H9 (cell line): ENCODE measurements around the gene C11orf71. TPM values are rescaled to one million over a fixed set of nuclear protein-coding genes. Genes with fewer than 3 reads are reported as not detected.

Source experiments
- DNase-seq: peaks from one replicate; pipeline ENCODE4 v3.0.0-alpha.2; 2017
- H2AFZ ChIP-seq: one replicate; pipeline ENCODE4 v1.6.1; 2013; ENCODE audit warnings: mild to moderate bottlenecking, low read length, control low read depth, moderate library complexity
- H2AK5ac ChIP-seq: 2 replicates; pipeline ENCODE4 v1.6.1; 2013; ENCODE audit warnings: low read length, control low read depth, mixed read lengths; ENCODE audit not compliant: insufficient read length
- H2BK120ac ChIP-seq: one replicate; pipeline ENCODE4 v1.6.1; 2013; ENCODE audit warnings: low read depth, mild to moderate bottlenecking, low read length, control low read depth, inconsistent platforms; ENCODE audit not compliant: poor library complexity, severe bottlenecking
- H2BK12ac ChIP-seq: 2 replicates; pipeline ENCODE4 v1.6.1; 2013; ENCODE audit warnings: low read length, control low read depth, mixed read lengths, low read depth; ENCODE audit not compliant: insufficient read length
- H2BK15ac ChIP-seq: 2 replicates; pipeline ENCODE4 v1.6.1; 2013; ENCODE audit warnings: low read depth, low read length, control low read depth
- H2BK20ac ChIP-seq: one replicate; pipeline ENCODE4 v1.6.1; 2013; ENCODE audit warnings: low read depth, mild to moderate bottlenecking, low read length, control low read depth, inconsistent platforms; ENCODE audit not compliant: poor library complexity, severe bottlenecking
- H2BK5ac ChIP-seq: 2 replicates; pipeline ENCODE4 v1.6.1; 2013; ENCODE audit warnings: low read length, control low read depth, mixed read lengths; ENCODE audit not compliant: insufficient read length
- H3K14ac ChIP-seq: 2 replicates; pipeline ENCODE4 v1.6.1; 2013; ENCODE audit warnings: low read length, control low read depth; ENCODE audit not compliant: insufficient read depth
- H3K18ac ChIP-seq: 2 replicates; pipeline ENCODE4 v1.6.1; 2013; ENCODE audit warnings: low read depth, mild to moderate bottlenecking, mixed read lengths, low read length, control low read depth; ENCODE audit not compliant: insufficient read length
- H3K23ac ChIP-seq: 2 replicates; pipeline ENCODE4 v1.6.1; 2013; ENCODE audit warnings: low read length, control low read depth, mixed read lengths, low read depth; ENCODE audit not compliant: insufficient read length
- H3K23me2 ChIP-seq: 2 replicates; pipeline ENCODE4 v1.6.1; 2013; ENCODE audit warnings: low read depth, mild to moderate bottlenecking, mixed read lengths, low read length, control low read depth; ENCODE audit not compliant: insufficient read length, poor library complexity, severe bottlenecking
- H3K27ac ChIP-seq: 2 replicates; pipeline ENCODE4 v1.5.1; 2013; ENCODE audit warnings: low read length, control low read depth, mixed read lengths, low read depth; ENCODE audit not compliant: insufficient read length
- H3K27me3 ChIP-seq: 2 replicates; pipeline ENCODE4 v1.6.1; 2013; ENCODE audit warnings: low read length, control low read depth, inconsistent platforms; ENCODE audit not compliant: insufficient read depth
- H3K4ac ChIP-seq: 2 replicates; pipeline ENCODE4 v1.6.1; 2013; ENCODE audit warnings: low read depth, mild to moderate bottlenecking, control low read depth, inconsistent platforms, low read length, moderate library complexity
- H3K4me1 ChIP-seq: 2 replicates; pipeline ENCODE4 v1.6.1; 2013; ENCODE audit warnings: low read length, control low read depth, inconsistent platforms; ENCODE audit not compliant: insufficient read depth
- H3K4me2 ChIP-seq: 2 replicates; pipeline ENCODE4 v1.6.1; 2013; ENCODE audit warnings: low read length, control low read depth, mixed read lengths; ENCODE audit not compliant: insufficient read length, insufficient read depth
- H3K56ac ChIP-seq: 2 replicates; pipeline ENCODE4 v1.6.1; 2013; ENCODE audit warnings: low read depth, mild to moderate bottlenecking, mixed read lengths, low read length, control low read depth; ENCODE audit not compliant: insufficient read length
- H3K79me1 ChIP-seq: 2 replicates; pipeline ENCODE4 v1.6.1; 2013; ENCODE audit warnings: low read depth, mild to moderate bottlenecking, moderate library complexity, low read length, control low read depth, inconsistent platforms; ENCODE audit not compliant: insufficient read depth, poor library complexity, severe bottlenecking
- H3K79me2 ChIP-seq: 2 replicates; pipeline ENCODE4 v1.6.1; 2013; ENCODE audit warnings: low read length, control low read depth, inconsistent platforms; ENCODE audit not compliant: insufficient read depth
- H3K9ac ChIP-seq: 2 replicates; pipeline ENCODE4 v1.6.1; 2013; ENCODE audit warnings: low read length, control low read depth, mixed read lengths; ENCODE audit not compliant: insufficient read length; ENCODE audit errors: extremely low read depth
- H3K9me3 ChIP-seq: one replicate; pipeline ENCODE4 v1.6.1; 2013; ENCODE audit warnings: low read depth, low read length, inconsistent platforms; ENCODE audit not compliant: control insufficient read depth
- H3T11ph ChIP-seq: one replicate; pipeline ENCODE4 v1.6.1; 2013; ENCODE audit warnings: mild to moderate bottlenecking, low read length, control low read depth, inconsistent platforms
- H4K20me1 ChIP-seq: one replicate; pipeline ENCODE4 v1.6.1; 2013; ENCODE audit not compliant: control insufficient read depth, insufficient read length, insufficient read depth
- H4K5ac ChIP-seq: 2 replicates; pipeline ENCODE4 v1.6.1; 2013; ENCODE audit warnings: low read depth, mild to moderate bottlenecking, mixed read lengths, low read length, control low read depth; ENCODE audit not compliant: insufficient read length
- H4K8ac ChIP-seq: replicated peaks from 2 replicates; pipeline ENCODE4 v1.6.1; 2013; ENCODE audit warnings: low read length, control low read depth, mixed read lengths, low read depth; ENCODE audit not compliant: insufficient read length
- H4K91ac ChIP-seq: 2 replicates; pipeline ENCODE4 v1.6.1; 2013; ENCODE audit warnings: low read depth, mild to moderate bottlenecking, moderate library complexity, mixed read lengths, low read length, control low read depth; ENCODE audit not compliant: insufficient read length
- H3K27ac Mint-ChIP-seq, 3 experiments: 2 replicates in 2 of 3; 3 replicates in 1 of 3; pipeline ENCODE4 v1.8.0; 2020 to 2021; ENCODE audit warnings: mixed read lengths in 3 of 3, mild to moderate bottlenecking in 1 of 3, moderate library complexity in 1 of 3
- H3K27me3 Mint-ChIP-seq: 2 replicates; pipeline ENCODE4 v1.8.0; 2021; ENCODE audit warnings: low read depth, mild to moderate bottlenecking, moderate library complexity, mixed read lengths
- H3K36me3 Mint-ChIP-seq, 3 experiments: 2 replicates in 2 of 3; 3 replicates in 1 of 3; pipeline ENCODE4 v1.8.0; 2020 to 2021; ENCODE audit warnings: low read depth in 3 of 3, mixed read lengths in 3 of 3; ENCODE audit not compliant: insufficient read depth in 1 of 3
- H3K4me1 Mint-ChIP-seq, 2 experiments: 2 replicates each; pipeline ENCODE4 v1.8.0; 2020; ENCODE audit warnings: mixed read lengths in 2 of 2
- H3K4me3 Mint-ChIP-seq, 2 experiments: 2 replicates in 1 of 2; 3 replicates in 1 of 2; pipeline ENCODE4 v1.8.0; 2020 to 2021; ENCODE audit warnings: mild to moderate bottlenecking in 2 of 2, mixed read lengths in 2 of 2, moderate library complexity in 1 of 2
- H3K9me3 Mint-ChIP-seq, 2 experiments: 2 replicates in 1 of 2; 3 replicates in 1 of 2; pipeline ENCODE4 v1.8.0; 2020; ENCODE audit warnings: mild to moderate bottlenecking in 2 of 2, mixed read lengths in 2 of 2, moderate library complexity in 1 of 2
- WGBS: extraction: QIAGEN DNeasy Blood & Tissue Kit; methylation state at CpG from one replicate; pipeline ENCODE4 v1.1.7; 2013; ENCODE audit warnings: missing lambda C conversion rate, low lambda C conversion rate, mixed read lengths; ENCODE audit not compliant: insufficient read length; ENCODE audit errors: extremely low coverage; 5-methylcytosine and 5-hydroxymethylcytosine counted together
- total RNA-seq: library from RNA; stranded (reverse); gene quantifications from 2 replicates; pipeline ENCODE4 v1.2.1, GENCODE V29; 2021
- TF ChIP-seq, protein P1 (sequence below): fragments of 200-600 bp; sonication (generic); conservative IDR thresholded peaks from 3 replicates; pipeline ENCODE4 v1.8.0; 2021; ENCODE audit warnings: antibody characterized with exemption, mild to moderate bottlenecking

Gene C11orf71
- total RNA-seq, 1 experiment from 2014 or later, result 3.5 TPM

DNA sequence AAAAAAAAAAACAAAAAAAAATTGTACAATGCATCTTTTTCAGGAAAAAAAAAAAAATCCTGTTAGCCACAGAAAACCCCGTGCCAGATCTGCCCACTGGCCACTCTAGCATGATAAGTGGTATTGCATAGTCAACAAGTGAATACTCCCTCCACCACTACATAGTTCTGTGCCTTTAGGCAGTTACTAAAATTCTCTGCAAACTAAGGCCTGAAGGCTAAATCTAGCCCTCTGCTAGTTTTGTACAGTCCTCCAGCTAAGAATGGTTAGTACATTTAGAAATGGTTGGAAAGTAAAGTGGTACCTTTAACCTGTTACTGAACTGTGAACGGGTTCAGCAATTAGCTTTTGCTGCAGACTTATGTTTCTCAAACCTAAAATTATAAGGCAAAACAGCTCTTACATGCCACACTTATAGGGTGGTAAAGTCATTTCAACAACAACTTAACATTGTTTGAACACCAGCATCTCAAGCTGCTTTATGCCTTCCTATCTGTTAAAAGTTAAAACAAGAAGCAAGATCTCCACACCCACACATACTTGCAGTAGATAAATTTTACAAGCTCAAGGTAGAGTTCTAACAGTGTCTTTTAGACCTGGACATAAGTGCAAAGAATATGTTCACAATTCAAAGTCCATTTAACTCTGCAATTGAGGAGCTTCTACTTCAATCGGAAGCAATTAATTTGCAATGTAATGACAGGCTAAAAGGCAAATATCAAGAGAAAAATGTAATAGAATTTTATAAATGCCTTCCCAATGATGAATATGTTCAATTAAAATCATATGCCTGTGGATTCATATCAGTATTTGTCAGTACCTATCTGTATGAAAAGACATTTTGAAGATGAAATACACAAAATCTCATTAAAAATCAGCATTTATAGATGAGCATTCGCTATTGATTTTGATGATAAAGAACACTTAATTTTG lies 7.3 kb downstream of the C11orf71 start:
- H3K36me3 Mint-ChIP-seq, result no peaks in the 10 kb centered on the region
- Histone ChIP-seq H3K4ac (no peak overlapping the region), H3K18ac (no peak overlapping the region), H3K79me2 (no peaks in the 10 kb centered on the region), H2BK120ac (no peak overlapping the region), H2AFZ (no peak overlapping the region), H3K79me1 (no peaks in the 10 kb centered on the region), H4K8ac (no peak overlapping the region), H3K14ac (no peak overlapping the region), H4K91ac (no peak overlapping the region), H3K27ac (no peak overlapping the region), H3K9ac (no peak overlapping the region), H3K4me2 (no peak overlapping the region), H2BK20ac (no peak overlapping the region), H4K5ac (no peak overlapping the region), H2BK5ac (no peak overlapping the region), H3K56ac (no peak overlapping the region), H3K4me1 (no peaks in the 10 kb centered on the region; the same call in 1 of the 2 replicates), H3K23ac (no peak overlapping the region), H3T11ph (no peak overlapping the region), H3K27me3 (no peaks in the 10 kb centered on the region), H2BK15ac (no peak overlapping the region), H4K20me1 (no peaks in the 10 kb centered on the region), H2AK5ac (no peak overlapping the region), H3K9me3 (no peaks in the 10 kb centered on the region), H3K23me2 (no peaks in the 10 kb centered on the region), H2BK12ac (no peak overlapping the region)
- no CpG with 5 or more reads among the region's 4 CpGs for WGBS
- H3K27ac Mint-ChIP-seq, result no peak overlapping the region
- no peaks in the 10 kb centered on the region for H3K9me3 Mint-ChIP-seq
- peaks cover 17 to 18% of the 10 kb centered on the region in 2 experiments for H3K4me1 Mint-ChIP-seq
- H3K4me3 Mint-ChIP-seq, result no peak overlapping the region
- no peak for DNase-seq
- no peaks in the 10 kb centered on the region for H3K27me3 Mint-ChIP-seq
- TF ChIP-seq, protein P1, sequence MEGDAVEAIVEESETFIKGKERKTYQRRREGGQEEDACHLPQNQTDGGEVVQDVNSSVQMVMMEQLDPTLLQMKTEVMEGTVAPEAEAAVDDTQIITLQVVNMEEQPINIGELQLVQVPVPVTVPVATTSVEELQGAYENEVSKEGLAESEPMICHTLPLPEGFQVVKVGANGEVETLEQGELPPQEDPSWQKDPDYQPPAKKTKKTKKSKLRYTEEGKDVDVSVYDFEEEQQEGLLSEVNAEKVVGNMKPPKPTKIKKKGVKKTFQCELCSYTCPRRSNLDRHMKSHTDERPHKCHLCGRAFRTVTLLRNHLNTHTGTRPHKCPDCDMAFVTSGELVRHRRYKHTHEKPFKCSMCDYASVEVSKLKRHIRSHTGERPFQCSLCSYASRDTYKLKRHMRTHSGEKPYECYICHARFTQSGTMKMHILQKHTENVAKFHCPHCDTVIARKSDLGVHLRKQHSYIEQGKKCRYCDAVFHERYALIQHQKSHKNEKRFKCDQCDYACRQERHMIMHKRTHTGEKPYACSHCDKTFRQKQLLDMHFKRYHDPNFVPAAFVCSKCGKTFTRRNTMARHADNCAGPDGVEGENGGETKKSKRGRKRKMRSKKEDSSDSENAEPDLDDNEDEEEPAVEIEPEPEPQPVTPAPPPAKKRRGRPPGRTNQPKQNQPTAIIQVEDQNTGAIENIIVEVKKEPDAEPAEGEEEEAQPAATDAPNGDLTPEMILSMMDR, result no peak
